ENCODE data around the gene TMEM184C. TPM values are rescaled to one million over a fixed set of nuclear protein-coding genes. Genes with fewer than 3 reads are reported as not detected.

Gene TMEM184C
- total and polyA plus RNA-seq, 2 of the 8 experiments (the other 6 are each of a cell fraction or from before 2014, with no cell fraction given), result 11.1 to 42.4 TPM

- H4K8ac ChIP-seq (ENCODE audit: extremely low read depth, insufficient read depth, low read length), result no peak overlapping the region
- WGBS, 2 experiments (ENCODE audit: extremely low coverage in 1 of 2, insufficient coverage in 1 of 2, insufficient read length in 1 of 2, insufficient replicate concordance in 2 of 2, low coverage in 1 of 2, low lambda C conversion rate in 2 of 2, missing lambda C conversion rate in 1 of 2), result 89% methylated on average over 5 of the region's 5 CpGs; no CpG with 5 or more reads in 1 of the 2 experiments
- no peak overlapping the region for H3K4me2 ChIP-seq (ENCODE audit: insufficient read depth in 1 of 2, low read depth in 2 of 2, low read length in 2 of 2)
- H4K20me1 ChIP-seq (replicated peaks in 1 of 2; ENCODE audit: control insufficient read depth in 1 of 2, insufficient read depth in 2 of 2, low read length in 2 of 2), result no peaks in the 10 kb centered on the region
- H3K23ac ChIP-seq (ENCODE audit: insufficient read length), result no peak overlapping the region
- no peak overlapping the region for H4K91ac ChIP-seq (replicated peaks; ENCODE audit: insufficient read length, low read length)
- no peak overlapping the region for H3K27ac ChIP-seq (ENCODE audit: low read depth, low read length)
- H3K36me3 ChIP-seq (ENCODE audit: control insufficient read depth in 2 of 4, insufficient read depth in 4 of 4, low read length in 3 of 4), result no peaks in the 10 kb centered on the region
- DNase-seq (ENCODE audit: low read depth in 1 of 2, low spot score in 2 of 2), result no peak
- H3K9ac ChIP-seq (replicated peaks in 1 of 4; ENCODE audit: extremely low read depth in 1 of 4, low read depth in 3 of 4, low read length in 3 of 4), result no peak overlapping the region
- no peak overlapping the region for H3K18ac ChIP-seq (ENCODE audit: extremely low read depth, low read length)
- no peak overlapping the region for H2BK12ac ChIP-seq (ENCODE audit: low read depth, low read length)
- no peak overlapping the region for H4K5ac ChIP-seq (ENCODE audit: insufficient read length, low read depth, low read length)
- H2AFZ ChIP-seq (ENCODE audit: low read length), result no peak overlapping the region
- no peak overlapping the region for H2BK120ac ChIP-seq (replicated peaks; ENCODE audit: low read depth, low read length)
- CTCF ChIA-PET (ENCODE audit: partially characterized antibody), result interaction anchor here (1.0 to 2.8 kb wide), 7 partner anchors 9 to 460 kb away, joined by 3 to 6 read pairs (median 3); no protein-coding TSS in a partner anchor
- H3K4me3 ChIP-seq (ENCODE audit: extremely low read depth in 1 of 4, insufficient read depth in 2 of 4, low read depth in 3 of 4, low read length in 4 of 4), result no peak overlapping the region
- H2BK5ac ChIP-seq (ENCODE audit: low read depth, low read length), result no peak overlapping the region
- H3K27me3 ChIP-seq (replicated peaks in 1 of 4; ENCODE audit: control insufficient read depth in 3 of 4, extremely low read depth in 1 of 4, insufficient read depth in 3 of 4, low read length in 3 of 4), result no peaks in the 10 kb centered on the region
- no peak overlapping the region for H3K4ac ChIP-seq (replicated peaks; ENCODE audit: insufficient read length, low read depth, low read length)
- H3K23me2 ChIP-seq (ENCODE audit: low read depth, low read length), result no peaks in the 10 kb centered on the region
- no peak for FAIRE-seq
- no peak overlapping the region for H2AK5ac ChIP-seq (ENCODE audit: low read depth, low read length)
- POLR2A ChIA-PET (ENCODE audit: partially characterized antibody), result no interaction called here
- no peak overlapping the region for H2BK15ac ChIP-seq (ENCODE audit: low read length)
- H3K79me2 ChIP-seq (ENCODE audit: control insufficient read depth in 1 of 2, insufficient read depth in 2 of 2, low read length in 2 of 2), result no peaks in the 10 kb centered on the region
- no peak overlapping the region for H3K56ac ChIP-seq (replicated peaks; ENCODE audit: insufficient read length, low read depth, low read length)
- H3K4me1 ChIP-seq (replicated peaks in 1 of 4; ENCODE audit: control insufficient read depth in 3 of 4, insufficient read depth in 4 of 4, low read length in 3 of 4), result 0 out of 7 replicates have a peak, but pooled peaks cover 0 to 6% (median 0%) of the 10 kb centered on the region in 4 experiments
- peaks cover 0 to 2% of the 10 kb centered on the region in 2 experiments; a peak in 2 of 4 replicates for H3K9me3 ChIP-seq (ENCODE audit: insufficient read depth in 2 of 2, low read depth in 1 of 2, low read length in 1 of 2)
- H3K14ac ChIP-seq (ENCODE audit: insufficient read length), result no peak overlapping the region
- no peaks in the 10 kb centered on the region for H3K79me1 ChIP-seq (ENCODE audit: low read depth, low read length)
- no peak overlapping the region for H2BK20ac ChIP-seq (ENCODE audit: low read length)
- TF ChIP-seq TAF1 (IDR thresholded peaks at IDR 0.05; ENCODE audit: low read depth, low read length), result no peak
- TF ChIP-seq NANOG (IDR thresholded peaks at IDR 0.05; ENCODE audit: insufficient read depth, low read depth, low read length, poor library complexity, severe bottlenecking), result no peak
- TF ChIP-seq TBP (IDR thresholded peaks at IDR 0.05; ENCODE audit: low read depth, low read length), result no peak
- TF ChIP-seq CREB1 (IDR thresholded peaks at IDR 0.05), result no peak
- no peak for TF ChIP-seq ASH2L (IDR thresholded peaks at IDR 0.05; ENCODE audit: low read length)
- no peak for TF ChIP-seq SRF (IDR thresholded peaks at IDR 0.05; ENCODE audit: low read depth, low read length)
- TF ChIP-seq TAF7 (optimal IDR thresholded peaks at IDR 0.05; ENCODE audit: borderline replicate concordance, low read depth, low read length), result no peak
- TF ChIP-seq JUN (IDR thresholded peaks at IDR 0.05; ENCODE audit: low read depth, low read length), result no peak
- TF ChIP-seq CTCF (IDR thresholded peaks at IDR 0.05; ENCODE audit: control extremely low read depth in 1 of 3, insufficient read depth in 1 of 3, low read depth in 1 of 3, low read length in 3 of 3), result no peak
Observed at GRCh38 chr4:147571036-147571770, 46.0 kb upstream of the TMEM184C start.

Measured in H1 (cell line).